Vagina (tissue), 2 donors: ENCODE data around the gene CTU1.
"Not testable (repeated sequence)": the region's sequence is repeated elsewhere in the genome, so short reads cannot be mapped to it uniquely, and the experiment has no call there.

Experiments
- POLR2A ChIP-seq, 2 donors: fragments of 450-650 bp; IDR thresholded peaks; one replicate each; pipeline ENCODE4 v1.6.1; 2017; ENCODE audit warnings: antibody characterized with exemption in 2 of 2, mild to moderate bottlenecking in 2 of 2, moderate library complexity in 2 of 2
- POLR2AphosphoS5 ChIP-seq, 2 donors: sonication (generic); formaldehyde crosslinking; IDR thresholded peaks; one replicate each; pipeline ENCODE4 v1.9.0; 2017; ENCODE audit warnings: antibody characterized with exemption in 2 of 2, mild to moderate bottlenecking in 2 of 2, low read depth in 1 of 2; ENCODE audit not compliant: insufficient read depth in 1 of 2
- TF ChIP-seq, protein P1 (sequence below), 3 experiments: fragments of 450-650 bp in 2 of 3; fragments of 200-600 bp in 1 of 3; sonication (generic) in 1 of 3; IDR thresholded peaks; one replicate each; pipeline ENCODE4 v1.5.1; 2017 to 2019; ENCODE audit warnings: antibody characterized with exemption in 3 of 3, mild to moderate bottlenecking in 2 of 3, moderate library complexity in 2 of 3

DNA sequence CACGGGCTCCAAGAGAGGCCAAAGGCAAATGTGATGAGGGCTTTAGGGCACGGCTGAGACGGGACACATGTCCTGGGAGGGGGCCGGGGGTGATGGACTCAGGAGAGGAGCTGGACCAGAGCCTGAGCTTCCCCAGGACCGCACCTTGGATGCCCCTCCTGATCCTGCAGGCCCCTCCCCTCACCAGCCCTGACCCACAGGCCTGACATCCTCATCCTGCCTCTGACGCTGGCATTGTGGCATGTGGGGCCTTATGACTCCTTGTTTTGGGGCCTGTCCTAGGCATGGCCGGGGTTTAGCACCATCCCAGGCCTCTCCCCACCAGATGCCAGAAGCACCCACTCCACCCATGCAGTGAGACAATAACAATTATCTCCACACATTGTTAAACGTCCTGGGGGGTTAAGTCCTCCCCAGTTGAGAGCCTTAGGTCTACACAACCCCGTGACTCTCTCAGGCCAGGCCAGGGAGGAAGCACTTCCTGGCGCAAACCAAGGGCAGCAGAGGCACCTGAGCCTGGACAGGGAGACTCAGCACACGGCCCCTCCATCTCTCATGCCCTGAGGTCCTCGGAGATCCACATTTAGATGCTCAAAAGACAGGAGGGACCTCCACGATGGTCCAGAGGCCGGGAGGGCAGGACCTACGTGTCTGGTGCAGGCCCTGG, 34.7 kb upstream of the CTU1 start:
- not testable (repeated sequence) for TF ChIP-seq POLR2AphosphoS5 (IDR thresholded peaks at IDR 0.05; ENCODE audit: insufficient read depth in 1 of 2, low read depth in 1 of 2); POLR2A (IDR thresholded peaks at IDR 0.05)
- TF ChIP-seq, protein P1, sequence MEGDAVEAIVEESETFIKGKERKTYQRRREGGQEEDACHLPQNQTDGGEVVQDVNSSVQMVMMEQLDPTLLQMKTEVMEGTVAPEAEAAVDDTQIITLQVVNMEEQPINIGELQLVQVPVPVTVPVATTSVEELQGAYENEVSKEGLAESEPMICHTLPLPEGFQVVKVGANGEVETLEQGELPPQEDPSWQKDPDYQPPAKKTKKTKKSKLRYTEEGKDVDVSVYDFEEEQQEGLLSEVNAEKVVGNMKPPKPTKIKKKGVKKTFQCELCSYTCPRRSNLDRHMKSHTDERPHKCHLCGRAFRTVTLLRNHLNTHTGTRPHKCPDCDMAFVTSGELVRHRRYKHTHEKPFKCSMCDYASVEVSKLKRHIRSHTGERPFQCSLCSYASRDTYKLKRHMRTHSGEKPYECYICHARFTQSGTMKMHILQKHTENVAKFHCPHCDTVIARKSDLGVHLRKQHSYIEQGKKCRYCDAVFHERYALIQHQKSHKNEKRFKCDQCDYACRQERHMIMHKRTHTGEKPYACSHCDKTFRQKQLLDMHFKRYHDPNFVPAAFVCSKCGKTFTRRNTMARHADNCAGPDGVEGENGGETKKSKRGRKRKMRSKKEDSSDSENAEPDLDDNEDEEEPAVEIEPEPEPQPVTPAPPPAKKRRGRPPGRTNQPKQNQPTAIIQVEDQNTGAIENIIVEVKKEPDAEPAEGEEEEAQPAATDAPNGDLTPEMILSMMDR (IDR thresholded peaks at IDR 0.05): not testable (repeated sequence)
